GM18505 (cell line): ENCODE measurements around the gene MTA2.
"Not testable (repeated sequence)": the region's sequence is repeated elsewhere in the genome, so short reads cannot be mapped to it uniquely, and the experiment has no call there.

Source experiments
- ATAC-seq: cut with Tn5 transposase; IDR thresholded peaks from one replicate; pipeline ENCODE4 v1.9.1; 2021; ENCODE audit not compliant: unreplicated experiment
- POLR2A ChIP-seq: IDR thresholded peaks from 4 replicates; pipeline ENCODE4 v1.6.1; 2011; ENCODE audit warnings: borderline replicate concordance; ENCODE audit not compliant: insufficient read depth, insufficient read length; ENCODE audit errors: extremely low read depth

The MTA2 gene

GRCh38 chr11:62592989-62593421 is 8.7 kb downstream of the MTA2 start:
- ATAC-seq, result no peak
- TF ChIP-seq POLR2A, result no peak

DNA sequence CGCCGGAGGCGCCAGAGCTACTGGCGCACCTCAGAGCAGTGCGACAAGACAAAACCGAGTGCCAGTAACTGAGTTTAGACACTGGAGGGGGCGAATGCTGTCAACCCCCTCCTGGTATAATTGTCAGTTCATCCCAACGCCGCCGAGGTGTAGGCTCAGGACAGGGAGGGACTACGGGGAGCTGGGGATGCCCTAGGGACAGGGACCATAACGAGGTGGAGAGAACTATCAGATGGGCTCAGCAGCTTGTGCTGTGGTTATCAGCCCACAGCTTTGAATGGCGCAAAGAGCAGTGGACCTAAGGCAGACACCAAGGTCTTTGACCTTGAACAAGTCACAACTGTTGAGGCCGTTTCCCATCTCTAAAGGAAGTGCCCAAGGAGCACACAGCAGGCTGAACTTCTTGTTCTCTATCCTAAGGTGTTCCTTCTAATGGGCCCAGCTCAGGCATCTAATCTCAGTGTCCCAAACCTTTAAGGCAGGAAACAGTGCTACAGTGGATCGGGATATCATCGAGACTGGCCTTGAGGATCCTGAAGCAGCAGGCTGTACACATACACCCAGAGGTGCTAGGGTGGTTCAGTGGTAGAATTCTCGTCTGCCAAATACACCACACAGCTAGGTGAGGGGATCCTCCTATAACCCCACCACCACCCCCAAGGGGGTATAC is 9.4 kb downstream of the MTA2 start:
- no peak for ATAC-seq
- no peak for TF ChIP-seq POLR2A

DNA sequence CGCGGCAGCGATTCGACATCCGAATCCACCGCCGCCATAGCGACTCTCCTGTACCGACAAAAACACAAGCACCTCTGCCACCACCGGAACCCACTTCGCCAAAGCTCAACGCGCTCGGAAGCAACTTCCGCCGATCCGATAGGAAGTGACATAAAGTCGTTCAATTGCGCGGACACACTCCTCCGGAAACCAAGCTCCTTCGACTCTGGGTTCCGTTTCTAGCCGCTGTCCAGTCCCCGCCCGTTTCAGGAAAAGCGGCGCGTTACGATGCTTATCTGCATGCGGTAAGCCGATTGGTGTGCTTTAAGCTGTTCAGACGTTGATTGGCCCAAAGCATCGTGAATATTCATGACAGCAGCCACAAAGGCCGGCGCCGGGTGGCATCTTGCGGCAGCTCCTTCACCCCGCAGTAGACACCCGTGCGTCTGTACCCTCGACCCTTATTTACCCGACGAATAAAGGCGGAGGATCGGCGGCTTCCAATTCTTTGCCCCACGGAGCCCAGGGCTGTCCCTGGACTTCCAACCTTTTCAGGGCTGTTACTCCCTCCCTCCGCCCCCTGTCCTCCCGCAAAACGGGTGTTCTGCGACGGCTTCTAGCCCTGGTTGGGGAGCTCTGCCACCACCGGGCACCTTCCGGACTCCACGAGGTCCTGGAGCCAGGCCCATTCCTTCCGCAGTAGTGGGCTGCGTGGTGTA is 10.1 kb downstream of the MTA2 start, which contains the start of gene TUT1:
Gene TUT1 (minus strand): TSS at position 76 of the 698 bp plus-strand sequence. CDS start 38 bp downstream, at position 38.
- TF ChIP-seq POLR2A, result peak; percentile 98
- peak; percentile 84 for ATAC-seq

DNA sequence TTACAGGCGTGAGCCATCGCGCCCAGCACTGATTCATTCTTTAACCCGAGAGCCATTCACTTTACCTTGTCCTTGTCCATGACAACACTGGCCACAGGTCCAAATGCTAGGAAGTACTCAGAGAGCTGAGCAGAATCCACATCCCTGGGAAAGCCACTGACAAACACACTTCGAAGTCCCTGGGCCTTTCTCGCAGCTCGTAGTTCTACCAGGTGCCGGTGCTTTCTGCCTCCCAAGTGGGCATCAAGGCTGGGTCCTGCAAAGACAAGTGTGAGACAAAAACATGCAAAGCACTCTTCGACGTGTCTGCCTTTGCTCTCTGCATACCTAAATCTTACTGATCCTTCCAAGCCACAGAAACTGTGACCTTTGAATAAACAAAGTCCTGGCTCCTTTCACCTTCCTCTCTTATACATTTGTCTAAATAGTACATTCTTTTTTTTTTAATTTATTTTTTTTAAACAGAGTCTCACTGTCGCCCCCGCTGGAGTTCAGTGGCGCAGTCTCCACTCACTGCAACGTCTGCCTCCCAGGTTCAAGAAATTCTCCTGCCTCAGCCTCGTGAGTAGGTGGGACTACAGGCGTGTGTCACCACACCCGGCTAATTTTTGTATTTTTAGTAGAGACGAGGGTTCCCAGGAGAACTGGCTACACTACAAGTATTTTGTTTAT is 12.6 kb downstream of the MTA2 start:
- ATAC-seq, result no peak
- no peak for TF ChIP-seq POLR2A

DNA sequence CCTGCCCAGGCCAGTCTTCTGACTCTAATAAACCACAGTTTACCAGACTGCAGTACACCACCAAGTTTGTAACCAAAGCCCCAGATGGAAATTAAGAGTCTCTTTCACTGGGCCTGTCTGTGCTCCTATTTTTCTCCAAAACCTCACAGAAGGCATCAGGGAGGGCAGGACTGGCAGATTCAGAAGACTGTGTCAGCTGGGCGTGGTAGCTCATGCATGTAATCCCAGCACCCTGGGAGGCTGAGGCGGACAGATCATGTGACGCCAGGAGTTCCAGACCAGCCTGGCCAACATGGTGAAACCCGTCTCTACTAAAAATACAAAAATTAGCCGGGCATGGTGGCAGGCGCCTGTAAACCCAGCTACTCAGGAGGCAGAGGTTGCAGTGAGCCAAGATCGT is 16.3 kb downstream of the MTA2 start:
- ATAC-seq, result not testable (repeated sequence)

GRCh38 chr11:62581735-62582134 is 19.9 kb downstream of the MTA2 start:
- ATAC-seq, result not testable (repeated sequence)

- no peak for ATAC-seq
- no peak for TF ChIP-seq POLR2A
These were observed 20.5 kb downstream of the MTA2 start for GRCh38 chr11:62580959-62581715.

DNA sequence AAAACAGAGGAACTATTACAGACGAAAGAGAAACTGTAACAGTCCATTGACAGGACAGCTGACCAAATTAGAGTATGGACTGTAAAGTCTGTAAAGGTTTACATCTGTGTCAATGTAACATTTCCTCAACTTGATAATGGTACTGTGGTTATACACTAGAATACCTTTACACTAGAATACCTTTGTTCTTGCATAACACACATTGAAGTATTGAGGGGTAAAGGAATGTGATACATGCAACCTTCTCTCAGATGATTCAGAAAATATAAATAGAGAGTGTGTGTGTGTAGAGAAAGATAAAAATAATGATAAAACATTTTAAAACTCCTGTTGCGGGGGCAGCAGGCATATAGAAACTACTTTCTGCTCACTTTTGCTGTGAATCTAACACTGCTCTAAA is 22.4 kb downstream of the MTA2 start:
- no peak for TF ChIP-seq POLR2A
- no peak for ATAC-seq

- no peak for TF ChIP-seq POLR2A
- no peak for ATAC-seq
These were observed 23.1 kb downstream of the MTA2 start for GRCh38 chr11:62578541-62578940.

DNA sequence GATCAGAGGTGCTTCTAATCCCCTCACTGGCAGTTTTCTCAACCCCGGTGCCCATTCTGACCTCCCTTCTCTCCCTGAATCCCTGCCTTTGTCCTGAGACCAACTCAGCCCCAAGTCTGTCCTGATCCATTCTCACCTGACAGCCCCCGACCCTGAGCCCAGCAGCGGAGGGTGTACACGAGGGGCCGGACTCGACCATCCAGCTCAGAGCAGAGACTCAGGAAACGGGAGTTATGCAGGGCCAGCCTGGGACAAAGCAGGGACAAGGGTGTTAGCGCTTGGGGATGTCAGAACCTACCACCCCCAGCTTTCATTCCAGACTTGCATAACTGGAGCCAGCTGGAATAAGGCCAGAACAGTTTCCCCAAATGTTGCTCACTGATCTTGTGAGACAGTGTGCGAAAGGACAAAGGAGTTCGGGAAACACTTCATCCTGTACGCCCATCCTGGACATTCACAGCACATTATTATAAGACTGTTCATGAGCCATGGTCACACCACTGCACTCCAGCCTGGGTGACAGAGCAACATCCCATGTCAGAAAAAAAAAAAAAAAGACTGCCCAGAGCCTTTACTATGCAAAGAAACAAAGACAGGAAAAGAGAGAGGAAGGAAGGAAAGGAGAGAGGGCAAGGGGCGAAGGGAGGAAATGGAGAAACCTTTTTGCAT is 24.5 kb downstream of the MTA2 start:
- TF ChIP-seq POLR2A, result no peak

DNA sequence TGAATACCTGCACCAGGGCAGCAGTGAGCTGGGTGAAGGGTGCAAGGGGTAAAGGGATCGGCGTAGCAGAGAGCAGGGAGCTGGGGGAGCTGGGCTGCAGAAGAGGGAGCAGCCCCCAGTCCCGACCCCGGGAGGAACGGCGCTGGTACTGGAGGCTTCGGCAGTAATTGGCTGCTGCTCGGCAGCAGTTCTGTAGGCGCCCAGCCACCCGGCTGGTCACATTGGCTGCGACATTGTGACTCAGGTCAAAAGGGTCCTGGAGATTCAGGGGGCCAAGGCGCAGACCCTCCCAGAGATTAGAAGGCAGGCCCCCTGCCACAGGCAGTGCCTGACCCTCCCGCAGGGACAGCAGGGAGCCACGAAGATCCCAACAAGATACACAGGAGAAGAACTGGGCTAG is 25.8 kb downstream of the MTA2 start:
- ATAC-seq, result no peak
- no peak for TF ChIP-seq POLR2A

More for the DNA sequence above, 24.5 kb downstream of the MTA2 start:
- no peak for ATAC-seq

DNA sequence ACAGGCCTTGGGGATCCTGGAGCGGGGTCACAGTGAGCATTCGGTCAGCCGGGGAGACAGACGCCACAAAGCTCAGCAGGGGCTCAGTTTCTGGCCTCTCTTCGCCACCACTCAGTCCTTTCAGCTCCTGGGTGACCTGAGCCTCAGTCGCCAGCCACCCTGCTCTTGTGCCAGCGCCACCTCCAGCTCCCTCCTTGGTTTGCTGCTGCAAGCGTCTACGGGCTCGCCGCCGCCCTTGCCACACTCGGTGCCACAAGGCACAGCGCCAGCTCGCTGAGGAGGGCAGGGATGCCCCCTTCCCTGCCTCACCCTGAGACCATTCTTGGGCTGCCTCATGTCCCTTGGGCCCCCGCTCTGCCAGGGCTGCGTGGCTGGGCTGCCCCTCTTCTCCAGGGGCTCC is 26.5 kb downstream of the MTA2 start:
- no peak for TF ChIP-seq POLR2A
- ATAC-seq, result no peak

DNA sequence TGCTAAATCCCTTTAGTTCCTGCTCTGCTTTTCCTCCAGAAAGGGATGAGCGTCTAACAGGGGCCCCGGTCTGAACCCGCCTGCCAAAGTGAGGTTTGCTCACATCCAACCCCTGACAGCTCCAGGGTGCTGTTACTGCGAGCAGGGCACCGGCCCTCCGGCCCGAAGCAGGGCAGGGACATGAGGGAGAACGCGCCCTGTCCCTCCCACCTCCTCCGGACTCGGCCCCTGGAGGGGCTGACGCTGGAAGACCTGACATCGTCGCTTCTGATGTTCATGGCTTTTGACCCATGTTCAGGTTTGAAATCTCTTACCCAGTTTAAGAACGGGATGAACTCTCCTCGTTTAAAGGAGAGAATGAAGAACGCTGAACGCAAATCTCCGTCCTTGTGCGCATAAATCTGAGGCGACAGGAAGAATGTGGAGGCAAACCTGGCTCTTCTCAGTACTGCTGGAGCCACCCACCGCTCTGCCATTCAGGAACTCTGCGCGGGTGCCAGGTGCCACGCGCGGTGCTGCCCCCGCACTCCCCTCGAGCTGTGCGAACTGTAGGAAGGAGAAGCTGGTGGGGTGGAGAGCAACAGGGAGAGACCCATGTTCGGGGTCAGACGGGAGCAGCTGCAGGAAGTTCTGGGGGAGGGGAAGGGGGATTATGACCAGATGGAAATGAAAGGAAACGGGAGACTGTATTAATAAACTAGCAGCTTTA is 27.1 kb downstream of the MTA2 start:
- no peak for TF ChIP-seq POLR2A
- ATAC-seq, result no peak
